Omental fat pad (tissue), 4 donors: Measurements from ENCODE around the gene TNFAIP3. TPM values are rescaled to one million over a fixed set of nuclear protein-coding genes. Genes with fewer than 3 reads are reported as not detected.

Experiments used
- ATAC-seq: fragments of 150-250 bp; one replicate; pipeline ENCODE4 v1.9.1; 2016; ENCODE audit warnings: mild to moderate bottlenecking, moderate library complexity; ENCODE audit not compliant: low FRiP score
- DNase-seq: peaks from one replicate; pipeline ENCODE4 v3.0.0-alpha.2; 2019; ENCODE audit warnings: low spot score
- total RNA-seq, 4 donors: library from RNA; depleted of rRNA; stranded (reverse); fragments of >200 nt; gene quantifications; one replicate each; pipeline ENCODE4 v1.1.0, GENCODE V29; 2016
- TF ChIP-seq, protein P1 (sequence below), 3 donors: fragments of 450-650 bp; IDR thresholded peaks; one replicate each; pipeline ENCODE4 v1.5.1; 2016 to 2017; ENCODE audit warnings: antibody characterized with exemption in 3 of 3, mild to moderate bottlenecking in 3 of 3, moderate library complexity in 2 of 3

TNFAIP3 gene
- total RNA-seq, 4 donors from 2014 or later = 24.2 to 250 (median 44.5) TPM

DNA sequence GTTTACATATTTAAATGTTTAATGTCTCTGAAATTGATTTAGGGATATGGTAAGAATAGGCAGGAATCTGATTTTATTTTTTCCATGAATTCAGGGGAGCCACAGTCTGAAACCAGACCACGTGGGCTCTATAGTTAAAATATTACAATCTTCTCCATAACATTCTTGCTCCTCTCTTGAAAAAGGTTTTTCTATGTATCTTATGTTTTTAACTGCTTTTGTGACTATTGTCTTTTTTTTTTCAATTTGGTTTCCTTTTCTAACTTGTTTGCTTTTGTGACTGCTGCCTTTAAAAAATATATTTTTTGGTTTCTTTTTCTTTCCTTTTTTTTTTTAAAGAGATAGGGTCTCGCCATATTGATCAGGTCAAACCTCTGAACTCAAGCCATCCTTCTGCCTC lies 40.1 kb downstream of the TNFAIP3 start:
- no peak for DNase-seq
- TF ChIP-seq, protein P1, sequence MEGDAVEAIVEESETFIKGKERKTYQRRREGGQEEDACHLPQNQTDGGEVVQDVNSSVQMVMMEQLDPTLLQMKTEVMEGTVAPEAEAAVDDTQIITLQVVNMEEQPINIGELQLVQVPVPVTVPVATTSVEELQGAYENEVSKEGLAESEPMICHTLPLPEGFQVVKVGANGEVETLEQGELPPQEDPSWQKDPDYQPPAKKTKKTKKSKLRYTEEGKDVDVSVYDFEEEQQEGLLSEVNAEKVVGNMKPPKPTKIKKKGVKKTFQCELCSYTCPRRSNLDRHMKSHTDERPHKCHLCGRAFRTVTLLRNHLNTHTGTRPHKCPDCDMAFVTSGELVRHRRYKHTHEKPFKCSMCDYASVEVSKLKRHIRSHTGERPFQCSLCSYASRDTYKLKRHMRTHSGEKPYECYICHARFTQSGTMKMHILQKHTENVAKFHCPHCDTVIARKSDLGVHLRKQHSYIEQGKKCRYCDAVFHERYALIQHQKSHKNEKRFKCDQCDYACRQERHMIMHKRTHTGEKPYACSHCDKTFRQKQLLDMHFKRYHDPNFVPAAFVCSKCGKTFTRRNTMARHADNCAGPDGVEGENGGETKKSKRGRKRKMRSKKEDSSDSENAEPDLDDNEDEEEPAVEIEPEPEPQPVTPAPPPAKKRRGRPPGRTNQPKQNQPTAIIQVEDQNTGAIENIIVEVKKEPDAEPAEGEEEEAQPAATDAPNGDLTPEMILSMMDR (IDR thresholded peaks at IDR 0.05) = no peak

DNA sequence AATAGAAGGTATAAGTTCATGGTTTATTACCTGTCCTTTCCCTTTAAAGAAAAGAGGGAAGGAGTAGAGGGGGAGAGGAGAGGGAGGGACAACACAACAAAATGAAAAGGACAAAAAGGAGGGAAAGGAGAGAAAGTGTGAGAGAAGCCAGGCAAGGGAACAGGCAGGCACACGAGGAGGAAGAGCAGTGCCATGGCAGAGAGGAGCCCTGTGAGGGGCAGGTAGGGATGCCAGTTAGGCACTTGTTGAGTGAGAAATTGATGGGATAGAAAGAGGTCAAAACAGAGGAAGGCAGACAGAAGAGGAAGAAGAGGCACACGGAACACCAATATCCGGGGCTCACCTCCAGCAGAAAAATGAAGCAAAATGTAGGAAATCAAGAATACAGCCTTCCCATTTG lies 42.5 kb downstream of the TNFAIP3 start:
- DNase-seq (no peak), ATAC-seq (no peak)
- TF ChIP-seq, protein P1 (IDR thresholded peaks at IDR 0.05) = no peak

More for the DNA sequence above, 40.1 kb downstream of the TNFAIP3 start:
- ATAC-seq = no peak

DNA sequence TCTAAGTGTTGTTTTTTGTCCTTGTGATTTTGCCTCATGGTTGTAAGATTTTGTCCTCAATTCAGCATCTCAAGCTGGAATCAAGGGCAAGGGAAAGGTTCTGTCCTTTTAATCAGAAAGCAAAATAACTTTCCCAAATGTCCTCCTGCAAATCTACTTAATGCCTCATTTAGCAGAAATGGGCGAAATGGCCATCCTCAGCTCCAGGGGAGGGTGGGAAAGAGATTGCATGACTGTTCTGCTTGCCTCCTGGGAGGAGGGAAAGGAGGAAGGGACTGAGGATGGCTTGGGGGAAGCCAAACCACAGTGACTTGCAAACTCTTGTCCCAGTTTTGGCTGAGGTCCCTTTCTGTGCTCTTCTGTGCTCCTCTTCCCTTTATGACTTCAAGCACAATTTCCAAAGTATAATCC lies 43.4 kb downstream of the TNFAIP3 start:
- no peak for ATAC-seq
- TF ChIP-seq, protein P1 (IDR thresholded peaks at IDR 0.05) = no peak
- DNase-seq = no peak

DNA sequence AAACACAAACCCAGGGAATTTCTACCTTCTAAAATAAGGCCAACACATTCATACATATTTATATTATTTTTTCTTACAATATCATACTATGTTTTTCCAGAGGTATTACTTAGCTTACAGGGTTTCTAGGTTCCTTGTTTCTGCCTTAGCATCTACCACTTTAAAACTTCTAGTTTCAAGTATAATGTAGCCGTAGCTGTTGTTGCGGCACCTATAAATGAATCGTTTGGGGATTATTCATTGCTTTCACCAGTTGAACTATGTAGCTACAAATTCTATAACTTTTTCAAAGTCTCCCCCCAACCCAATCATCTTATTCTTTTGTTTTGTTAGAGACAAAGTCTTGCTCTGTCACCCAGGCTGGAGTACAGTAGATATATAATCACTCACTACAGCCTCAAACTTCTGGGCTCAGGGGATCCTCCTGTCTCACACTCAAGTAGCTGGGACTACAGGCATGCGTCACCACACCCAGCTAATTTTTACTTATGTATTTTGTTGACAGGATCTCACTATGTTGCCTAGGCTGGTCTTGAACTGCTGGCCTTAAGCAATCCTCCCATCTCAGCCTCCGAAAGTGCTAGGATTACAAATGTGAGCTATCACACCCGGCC lies 43.9 kb downstream of the TNFAIP3 start:
- DNase-seq (no peak), ATAC-seq (no peak)
- TF ChIP-seq, protein P1 (IDR thresholded peaks at IDR 0.05) = no peak

DNA sequence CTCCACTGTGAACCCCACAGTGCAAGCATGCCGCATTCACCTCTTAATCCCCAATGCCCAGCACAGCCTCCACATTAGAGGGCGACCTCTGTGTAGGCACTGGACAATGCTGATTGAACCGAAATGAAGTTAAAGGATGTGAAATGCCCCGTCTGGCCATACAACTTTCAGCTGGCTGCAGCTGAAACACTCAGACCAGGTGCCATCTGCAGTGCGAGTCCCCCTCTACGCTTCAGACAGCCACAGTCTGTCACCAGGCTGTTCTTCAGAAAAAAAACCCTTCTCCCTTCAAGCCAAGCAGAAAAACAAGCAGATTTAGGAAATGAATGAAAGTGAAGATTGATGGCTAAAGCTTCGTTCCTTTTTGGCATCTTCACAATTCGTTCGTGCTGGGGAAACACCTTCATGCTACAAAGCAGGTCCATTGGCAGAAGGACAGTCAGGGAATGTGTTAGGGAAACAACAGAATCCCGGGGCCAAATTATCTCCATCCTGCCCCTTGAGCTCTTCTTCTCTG lies 44.7 kb downstream of the TNFAIP3 start:
- TF ChIP-seq, protein P1 (IDR thresholded peaks at IDR 0.05) = no peak

DNA sequence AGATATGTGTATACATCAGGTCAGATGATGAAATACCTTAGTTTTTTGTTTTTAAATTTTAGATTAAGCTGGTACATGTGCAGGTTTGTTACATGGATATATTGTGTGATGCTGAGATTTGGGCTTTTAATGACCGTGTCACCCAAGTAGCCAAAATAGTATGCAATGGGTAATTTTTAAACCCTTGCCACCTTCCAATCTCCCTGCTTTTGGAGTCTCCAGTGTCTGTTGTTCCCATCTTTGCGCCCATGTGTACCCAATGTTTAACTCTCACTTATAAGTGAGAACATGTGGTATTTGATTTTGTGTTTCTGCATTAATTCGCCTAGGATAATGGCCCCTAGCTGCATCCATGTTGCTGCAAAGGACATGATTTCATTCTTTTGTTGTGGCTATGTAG lies 45.8 kb downstream of the TNFAIP3 start:
- DNase-seq (no peak), ATAC-seq (no peak)
- TF ChIP-seq, protein P1 (IDR thresholded peaks at IDR 0.05) = no peak

More for the DNA sequence above, 44.7 kb downstream of the TNFAIP3 start:
- ATAC-seq (no peak), DNase-seq (no peak)

DNA sequence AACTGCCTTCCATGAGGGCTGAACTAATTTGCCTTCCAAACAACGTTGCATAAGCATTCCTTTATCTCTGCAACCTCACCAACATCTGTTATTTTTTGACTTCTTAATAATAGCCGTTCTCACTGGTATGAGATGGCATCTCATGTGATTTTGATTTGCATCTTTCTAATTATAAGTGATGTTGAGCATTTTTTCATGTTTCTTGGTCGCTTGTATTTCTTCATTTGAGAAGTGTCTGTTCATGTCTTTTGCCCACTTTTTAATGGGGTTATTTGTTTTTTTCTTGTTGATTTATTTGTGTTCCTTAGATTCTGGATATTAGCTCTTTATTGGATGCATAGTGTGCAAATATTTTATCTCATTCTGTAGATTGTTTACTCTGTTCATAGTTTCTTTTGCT lies 46.4 kb downstream of the TNFAIP3 start:
- TF ChIP-seq, protein P1 (IDR thresholded peaks at IDR 0.05) = no peak
- DNase-seq (no peak), ATAC-seq (no peak)
